GM18858 (cell line): Measurements from ENCODE around the gene PLA2G6.

Experiments
- ATAC-seq: cut with Tn5 transposase; IDR thresholded peaks from one replicate; pipeline ENCODE4 v1.9.1; 2021; ENCODE audit not compliant: unreplicated experiment

The PLA2G6 gene

GRCh38 chr22:38214302-38215056 is 32.8 kb upstream of the PLA2G6 start:
- no peak for ATAC-seq

DNA sequence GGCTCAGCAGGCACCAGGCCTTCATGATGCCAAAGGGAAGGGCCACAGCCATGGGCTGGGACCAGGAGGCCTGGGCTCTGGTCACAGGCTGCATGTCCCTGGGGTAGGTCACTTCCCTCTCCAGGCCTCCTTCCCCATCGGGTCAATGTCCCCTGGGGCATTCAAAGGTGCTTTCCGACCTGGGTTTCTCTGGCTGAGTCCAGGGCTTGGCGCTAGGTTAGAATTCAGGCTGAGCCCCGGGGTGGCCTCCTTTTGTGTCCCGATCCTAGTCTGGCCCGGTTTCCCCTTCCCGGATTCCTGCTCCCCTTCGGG is 32.3 kb upstream of the PLA2G6 start:
- no peak for ATAC-seq

GRCh38 chr22:38213319-38213989 is 31.8 kb upstream of the PLA2G6 start:
- ATAC-seq: no peak

GRCh38 chr22:38212442-38212841 is 30.8 kb upstream of the PLA2G6 start:
- ATAC-seq: no peak

DNA sequence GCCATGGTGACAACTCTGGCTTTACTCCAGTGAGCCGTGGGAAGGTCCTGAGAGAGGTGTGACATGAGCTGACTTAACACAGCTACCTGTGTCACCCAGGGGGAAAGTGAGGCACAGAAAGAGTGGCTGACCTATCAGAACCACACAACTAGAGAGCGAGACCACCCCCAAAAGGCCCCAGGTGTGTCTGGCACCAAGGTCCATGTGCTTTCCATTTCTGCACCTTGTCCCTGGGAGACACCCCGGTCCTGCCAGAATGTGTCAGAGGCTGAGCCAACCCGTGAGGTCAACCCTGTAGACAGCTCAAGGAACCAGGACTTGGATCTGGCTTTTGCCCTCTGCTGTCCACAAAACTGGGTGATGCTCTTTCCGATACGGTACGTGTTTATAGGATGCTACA is 29.9 kb upstream of the PLA2G6 start:
- no peak for ATAC-seq

DNA sequence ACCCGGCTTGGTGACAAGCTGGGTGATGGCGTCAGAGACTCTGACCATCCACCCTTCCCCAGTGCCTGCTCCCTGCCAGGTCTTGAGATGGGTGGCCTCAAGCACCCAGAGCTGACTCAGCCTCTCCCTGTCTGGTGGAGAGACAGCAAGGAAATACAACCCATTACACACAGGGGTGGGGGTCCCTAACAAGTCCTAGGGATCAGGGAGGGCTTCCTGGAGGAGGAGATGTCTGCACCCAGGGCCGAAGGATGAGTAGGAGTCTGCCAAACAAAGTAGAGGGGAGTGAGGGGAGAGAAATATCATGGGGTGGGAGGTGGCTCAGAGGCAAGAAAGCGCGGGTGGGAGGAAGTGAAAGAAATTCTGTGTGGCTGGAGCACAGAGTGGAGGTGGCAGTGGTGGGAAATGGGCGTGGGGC is 26.9 kb upstream of the PLA2G6 start:
- no peak for ATAC-seq

- ATAC-seq: no peak
Observed at GRCh38 chr22:38207898-38208432, 26.3 kb upstream of the PLA2G6 start.

DNA sequence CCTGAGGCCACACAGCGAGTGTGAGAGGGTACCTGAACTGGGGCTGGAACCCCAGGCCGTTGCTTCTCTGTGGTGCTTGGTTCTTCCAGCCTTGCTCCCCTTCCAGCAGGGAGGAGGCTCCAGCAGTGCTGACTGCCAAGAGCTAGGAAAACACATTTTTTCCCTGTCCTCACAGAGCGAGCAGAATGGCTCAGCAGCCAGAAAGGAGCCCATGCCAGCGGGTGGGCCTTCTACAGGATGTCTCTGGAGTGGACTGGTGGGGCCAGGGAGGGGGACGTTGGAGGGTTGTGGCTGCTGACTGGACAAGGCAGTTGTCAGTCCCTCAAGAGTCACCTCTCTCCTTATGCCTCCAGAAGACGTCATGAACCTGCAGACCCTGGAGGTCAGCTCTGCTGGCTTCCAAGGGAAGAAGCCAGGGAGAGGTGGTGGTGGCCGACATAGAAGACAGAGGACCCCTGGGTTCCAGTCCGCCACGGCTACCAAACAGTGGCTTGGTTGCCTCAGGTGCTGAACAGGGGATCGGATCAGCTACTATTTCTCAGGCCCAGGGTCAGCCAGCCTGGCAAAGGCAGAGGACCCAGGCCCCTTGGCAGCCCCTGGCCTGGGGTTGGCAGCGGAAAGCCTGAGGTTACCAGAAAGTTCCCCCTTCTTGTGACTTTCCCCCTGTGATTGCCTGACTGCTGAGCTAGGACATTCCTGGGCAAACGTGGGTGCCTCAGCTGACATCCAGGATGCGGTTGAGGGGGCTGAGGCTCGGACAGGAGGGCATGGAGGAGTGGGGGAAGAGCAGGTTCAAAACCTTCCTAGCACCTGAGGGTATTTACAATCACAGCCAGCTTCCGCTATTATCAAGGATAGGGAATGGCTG is 23.9 kb upstream of the PLA2G6 start:
- ATAC-seq: no peak

DNA sequence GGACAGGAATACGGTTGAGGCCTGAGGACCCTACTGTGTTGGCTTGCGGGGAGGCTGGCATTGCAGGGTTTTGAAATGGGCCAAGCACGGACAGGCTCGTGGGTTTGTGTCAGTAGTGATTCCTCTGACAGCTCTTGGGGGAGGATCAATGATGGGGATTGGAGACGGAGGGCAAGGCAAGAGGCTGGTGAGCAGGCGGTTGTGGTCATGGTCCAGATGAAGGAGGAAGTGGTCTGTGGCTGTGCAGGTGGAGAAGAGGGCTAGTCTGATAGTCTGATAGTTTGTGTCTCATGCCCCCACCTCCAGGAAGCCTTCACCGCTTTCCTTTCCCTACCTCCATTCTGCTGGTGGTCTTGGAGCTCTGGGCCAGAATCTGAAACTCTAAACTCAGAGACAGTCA is 23.2 kb upstream of the PLA2G6 start:
- no peak for ATAC-seq

DNA sequence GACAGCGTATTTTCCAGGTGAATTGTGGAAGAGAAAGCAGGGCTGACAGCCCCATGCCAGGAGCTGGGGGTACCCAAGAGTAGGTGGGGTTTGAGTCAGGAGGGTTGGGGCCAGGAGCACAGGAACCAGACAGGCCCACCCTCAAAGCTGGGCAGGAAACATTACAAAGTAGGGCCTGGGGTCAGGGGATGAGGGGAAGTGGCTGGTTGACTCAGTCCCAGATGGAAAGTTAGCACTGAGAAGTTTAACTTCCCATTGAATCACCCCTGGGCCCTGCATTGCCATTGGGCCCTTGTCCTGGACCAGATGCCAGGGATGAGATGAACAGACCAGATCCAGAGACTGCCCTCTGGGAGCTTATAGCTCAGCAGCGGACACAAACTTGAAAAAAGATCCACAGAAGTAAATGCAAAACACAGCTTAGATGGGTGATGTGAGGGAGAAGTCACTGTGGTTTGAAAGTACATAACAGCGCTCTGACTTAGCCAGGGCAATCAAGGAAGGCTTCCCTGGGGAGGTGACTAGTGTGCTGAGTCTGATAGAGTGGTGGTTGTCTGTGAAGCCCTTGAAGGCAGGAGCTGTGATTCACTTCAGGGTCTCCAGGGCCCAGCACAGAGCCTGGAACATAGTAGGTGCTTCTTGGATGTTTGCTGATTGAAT is 22.4 kb upstream of the PLA2G6 start:
- ATAC-seq: no peak

GRCh38 chr22:38203090-38203810 is 21.6 kb upstream of the PLA2G6 start:
- no peak for ATAC-seq

DNA sequence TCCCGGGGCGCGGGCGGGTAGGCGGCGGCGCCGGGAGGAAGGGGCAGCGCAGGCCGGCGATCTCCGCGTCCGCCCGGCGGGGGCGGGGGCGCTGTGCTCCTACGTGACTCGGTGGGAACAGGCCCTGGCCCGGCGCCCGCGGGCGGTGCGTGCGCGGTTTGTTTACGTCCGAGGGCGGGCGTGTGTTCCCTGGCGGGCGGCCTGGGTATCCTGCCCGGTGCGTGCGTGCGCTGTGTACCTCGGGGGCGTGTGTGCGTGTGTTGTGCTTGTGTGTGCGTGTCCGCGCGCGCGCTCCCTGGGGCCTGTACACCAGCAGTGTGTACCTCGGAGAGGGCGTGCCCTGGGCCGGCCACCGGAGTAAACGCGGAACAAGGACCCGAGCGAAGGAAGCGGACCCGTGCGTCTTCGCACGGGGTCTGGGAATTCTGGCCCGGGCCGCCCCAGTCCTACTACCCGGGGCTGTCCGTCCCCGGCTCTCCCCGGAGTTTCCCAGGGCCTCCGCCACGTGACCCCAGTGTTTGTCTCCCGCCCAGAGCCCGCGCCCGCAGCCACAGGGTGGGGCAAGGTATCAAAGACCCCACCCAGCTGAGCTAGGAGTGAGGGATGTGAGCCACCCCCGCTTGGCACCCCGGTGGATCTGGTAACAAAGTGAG is 20.9 kb upstream of the PLA2G6 start:
- no peak for ATAC-seq

- no peak for ATAC-seq
Observed at GRCh38 chr22:38201711-38202436, 20.2 kb upstream of the PLA2G6 start, which contains the start of gene MAFF. Gene MAFF, plus strand, starts transcription at chr22:38201994. Its CDS starts 11,860 bp downstream, at chr22:38213854.

GRCh38 chr22:38201371-38201710 is 19.7 kb upstream of the PLA2G6 start:
- ATAC-seq: no peak

GRCh38 chr22:38199826-38200559 is 18.4 kb upstream of the PLA2G6 start:
- no peak for ATAC-seq

DNA sequence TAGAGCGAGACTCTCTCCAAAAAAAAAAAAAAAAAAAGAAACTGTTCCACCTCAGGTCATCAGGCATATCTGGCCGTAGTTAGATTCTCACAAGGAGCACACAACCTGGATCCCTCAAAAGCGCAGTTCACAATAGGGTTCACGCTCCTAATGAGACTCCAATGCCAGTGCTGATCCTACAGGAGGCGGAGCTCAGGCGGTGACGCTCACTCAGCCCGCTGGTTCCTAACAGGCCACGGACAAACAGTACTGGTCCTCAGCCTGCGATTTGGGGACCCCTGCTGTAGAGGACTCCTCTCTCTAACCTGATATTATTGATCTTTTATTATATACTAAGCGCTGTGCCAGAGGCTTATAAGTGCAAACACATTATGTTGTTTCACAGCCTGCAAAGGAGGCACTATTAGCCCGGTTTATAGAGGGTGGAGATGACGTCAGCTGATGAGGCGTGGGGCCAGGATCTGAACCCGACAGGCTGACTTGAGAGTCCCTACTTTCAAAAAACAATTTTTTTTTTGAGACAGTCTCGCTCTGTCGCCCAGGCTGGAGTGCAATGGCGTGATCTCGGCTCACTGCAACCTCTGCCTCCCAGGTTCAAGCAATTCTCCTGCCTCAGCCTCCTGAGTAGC is 15.3 kb upstream of the PLA2G6 start:
- no peak for ATAC-seq

GRCh38 chr22:38193580-38193979 is 11.9 kb upstream of the PLA2G6 start:
- no peak for ATAC-seq

DNA sequence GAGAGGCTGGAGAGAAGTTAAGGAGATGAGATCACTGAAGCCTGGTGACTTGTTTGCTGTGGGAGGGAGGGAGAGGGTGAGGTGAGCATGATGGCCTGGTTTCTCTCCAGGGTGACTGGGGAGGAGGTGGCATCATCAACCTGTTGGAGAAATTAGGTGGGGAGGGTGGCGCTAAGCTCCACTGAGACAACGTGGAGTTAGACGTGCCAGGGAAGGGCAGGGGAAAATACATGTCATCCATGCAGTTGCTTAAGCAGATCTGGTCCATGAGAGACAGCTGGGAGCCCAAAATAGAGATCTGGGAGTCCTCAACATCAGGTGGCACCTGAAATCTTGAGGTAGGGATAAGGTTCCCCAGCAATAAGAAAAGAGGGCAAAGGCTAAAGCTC is 10.8 kb upstream of the PLA2G6 start:
- no peak for ATAC-seq
